NCI-H2081 (cell line): ENCODE measurements around the gene URGCP.
"Not testable (repeated sequence)": the region's sequence is repeated elsewhere in the genome, so short reads cannot be mapped to it uniquely, and the experiment has no call there.

ENCODE experiments used
- DNase-seq, 2 experiments: peaks; one replicate each; lab custom pipeline; 2025; lab: John Stamatoyannopoulos, UW

URGCP gene

GRCh38 chr7:43921423-43921822 is 15.0 kb upstream of the URGCP start:
- no peak for DNase-seq

DNA sequence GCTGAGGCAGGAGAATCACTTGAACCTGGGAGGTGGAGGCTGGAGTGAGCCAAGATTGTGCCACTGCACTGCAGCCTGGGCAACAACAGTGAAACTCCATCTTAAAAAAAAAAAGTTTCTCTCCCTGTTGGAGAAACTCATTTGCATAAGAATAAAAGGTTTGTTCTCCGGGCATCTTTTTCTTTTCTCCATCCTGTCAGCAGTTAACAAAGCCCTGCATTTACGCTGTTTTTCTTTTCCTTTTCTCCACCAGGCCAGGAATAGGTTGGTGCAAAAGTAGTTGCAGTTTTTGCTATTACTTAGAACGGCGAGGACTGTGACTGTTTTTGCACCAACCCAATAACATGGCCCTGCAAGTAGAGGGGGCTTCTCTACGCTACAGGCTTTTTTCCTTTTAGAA is 9.5 kb upstream of the URGCP start:
- no peak for DNase-seq

DNA sequence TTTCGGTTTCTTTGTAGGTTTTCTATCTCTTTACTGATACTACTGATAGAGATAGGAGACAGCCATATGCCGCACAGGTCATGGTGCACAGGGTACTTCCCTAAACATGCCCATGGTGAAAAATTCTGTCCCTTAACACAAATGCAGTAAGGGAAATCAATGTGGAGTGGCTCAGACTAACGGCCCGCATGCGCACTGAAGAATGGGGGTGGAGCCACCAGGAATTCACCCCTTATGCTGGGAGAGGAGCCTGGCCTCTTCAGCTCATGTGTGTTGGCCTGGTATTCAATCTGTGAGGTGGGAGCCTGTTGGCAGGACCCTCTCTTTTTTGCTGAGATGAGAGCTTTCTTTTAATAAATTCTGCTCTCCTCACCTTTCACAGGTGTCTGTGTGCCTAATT is 8.4 kb upstream of the URGCP start:
- DNase-seq = no peak

DNA sequence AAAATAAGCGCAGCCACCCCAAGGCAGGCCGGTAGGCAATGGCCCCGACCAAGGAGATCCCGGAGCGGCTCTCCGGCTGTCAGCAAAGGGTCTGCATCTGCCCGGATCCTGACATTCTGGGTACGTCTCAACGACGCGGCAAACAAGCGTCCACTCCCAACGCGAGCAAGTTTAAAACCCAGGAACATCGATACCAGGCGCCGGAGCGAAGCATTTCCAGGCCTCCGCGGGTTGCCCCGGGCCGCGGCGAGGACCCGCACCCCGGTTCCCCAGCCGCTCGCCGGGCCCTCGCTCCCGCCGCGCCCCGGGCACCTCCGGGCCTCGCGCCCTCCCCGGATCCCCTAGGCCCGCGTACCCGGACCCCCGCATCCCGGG is 453 bp downstream of the URGCP start:
- DNase-seq = peak in 1 of 2 experiments; percentile 21

- DNase-seq = peak in 1 of 2 experiments; percentile 38
These were observed 1.0 kb downstream of the URGCP start for GRCh38 chr7:43905209-43905946.

DNA sequence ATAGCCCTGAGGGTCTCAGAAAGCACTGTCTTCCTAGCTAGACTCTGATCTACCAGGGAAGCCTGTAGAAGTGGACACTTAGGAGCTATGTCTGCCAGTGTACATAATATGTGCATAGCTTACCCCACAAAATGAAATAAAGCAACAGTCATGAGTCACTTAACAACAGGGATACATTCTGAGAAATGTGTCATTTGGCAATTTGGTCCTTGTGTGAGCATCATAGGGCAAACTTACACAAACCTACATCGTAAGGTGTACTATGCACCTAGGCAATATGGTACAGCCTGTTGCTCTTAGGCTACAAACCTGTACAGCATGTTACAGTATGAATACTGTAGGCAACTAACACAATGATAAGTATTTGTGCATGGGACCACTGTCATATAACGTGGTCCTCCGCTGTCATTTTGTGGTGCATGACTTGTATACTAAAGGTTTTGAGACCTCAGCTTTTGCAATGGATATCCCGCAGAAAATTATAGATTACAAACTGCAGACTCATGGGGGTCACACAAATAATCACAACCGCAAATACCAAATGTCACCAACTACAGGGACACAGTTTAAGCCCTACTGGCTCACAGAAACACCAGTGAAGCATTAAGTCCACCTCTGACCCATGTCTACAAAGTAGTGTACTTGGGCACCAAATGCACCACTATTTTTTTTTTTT is 1.7 kb downstream of the URGCP start:
- DNase-seq = no peak

- no peak for DNase-seq
These were observed 3.8 kb downstream of the URGCP start for GRCh38 chr7:43902542-43903054.

GRCh38 chr7:43898571-43898970 is 7.8 kb downstream of the URGCP start:
- not testable (repeated sequence) for DNase-seq

GRCh38 chr7:43895847-43896415 is 10.5 kb downstream of the URGCP start:
- DNase-seq = no peak

DNA sequence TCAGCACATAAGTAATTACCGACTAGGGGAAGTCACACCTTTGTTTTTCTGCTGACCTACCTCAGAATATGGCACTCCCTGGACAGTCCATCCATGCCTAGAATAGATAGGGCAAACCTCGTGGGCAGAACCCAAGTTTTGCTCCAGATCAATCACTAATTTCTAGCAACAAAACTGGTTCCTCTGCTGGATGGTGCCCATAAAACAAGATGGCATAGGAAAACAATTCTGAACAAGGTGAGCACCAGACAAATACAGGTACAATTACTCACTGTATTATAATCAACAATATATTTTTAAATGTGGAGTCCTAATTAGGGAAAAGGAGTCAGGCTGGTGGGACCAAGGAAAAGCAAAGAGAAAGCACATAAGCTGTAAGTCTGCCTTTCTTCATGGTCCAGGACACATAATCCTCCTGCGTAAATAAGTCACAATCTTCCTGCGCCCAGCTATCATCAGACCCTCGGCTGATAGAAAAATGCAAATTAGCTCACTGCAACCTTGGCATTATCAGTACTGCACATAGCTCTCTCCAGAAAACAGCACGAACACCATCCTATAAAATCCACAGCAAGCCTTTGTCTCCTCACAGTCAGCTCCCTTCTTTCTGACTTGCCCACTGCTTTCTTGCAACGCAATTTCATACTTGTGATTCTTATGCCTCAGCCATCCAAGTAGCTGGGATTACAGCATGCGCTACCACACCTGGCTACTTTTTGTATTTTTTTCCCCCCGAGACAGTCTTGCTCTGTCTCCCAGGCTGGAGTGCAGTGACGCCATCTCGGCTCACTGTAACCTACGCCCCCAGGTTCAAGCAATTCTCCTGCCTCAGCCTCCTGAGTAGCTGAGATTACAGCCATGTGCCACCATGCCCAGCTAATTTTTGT is 15.1 kb downstream of the URGCP start:
- DNase-seq = no peak

DNA sequence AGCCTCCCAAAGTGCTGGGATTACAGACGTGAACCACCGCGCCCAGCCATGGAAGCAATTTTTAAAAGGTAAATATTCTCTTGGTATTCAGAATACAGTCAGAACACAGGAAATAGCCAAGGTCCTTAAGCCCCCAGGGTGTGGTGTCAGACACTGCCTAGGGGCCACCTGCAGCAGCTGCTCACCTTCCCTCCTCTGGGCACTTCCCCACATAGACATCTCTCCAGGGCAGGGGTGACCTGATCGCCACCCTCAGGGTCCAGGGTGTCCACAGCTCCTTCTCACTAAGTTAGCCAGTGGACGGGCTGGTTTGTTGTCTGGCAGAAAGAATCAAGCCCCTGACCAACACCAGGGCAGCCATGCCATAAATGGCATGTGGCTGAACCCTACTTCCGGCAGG is 15.9 kb downstream of the URGCP start:
- peak in 1 of 2 experiments; percentile 13 for DNase-seq

GRCh38 chr7:43888993-43889945 is 17.1 kb downstream of the URGCP start:
- no peak for DNase-seq

- no peak for DNase-seq
These were observed 21.8 kb downstream of the URGCP start for GRCh38 chr7:43884617-43885016.

DNA sequence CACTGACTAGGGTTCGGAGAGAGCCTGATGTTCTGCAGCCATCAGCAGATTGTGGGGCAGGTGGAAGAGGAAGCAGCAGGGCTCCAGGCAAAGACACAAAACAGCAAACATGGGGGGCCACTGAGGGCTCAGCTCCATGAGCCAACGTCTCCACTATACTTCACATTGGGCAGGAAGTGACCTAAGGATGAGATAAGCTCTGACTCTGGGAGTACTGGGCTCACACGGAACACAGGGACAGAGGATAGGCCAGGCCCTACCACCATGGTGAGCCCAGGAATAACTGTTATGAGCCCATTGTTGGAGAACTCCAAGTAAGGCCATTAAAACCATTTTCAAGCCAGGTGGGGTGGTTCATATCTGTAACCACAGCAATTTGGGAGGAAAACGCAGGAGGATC is 22.2 kb downstream of the URGCP start:
- no peak for DNase-seq

GRCh38 chr7:43880596-43880995 is 25.8 kb downstream of the URGCP start:
- no peak for DNase-seq

DNA sequence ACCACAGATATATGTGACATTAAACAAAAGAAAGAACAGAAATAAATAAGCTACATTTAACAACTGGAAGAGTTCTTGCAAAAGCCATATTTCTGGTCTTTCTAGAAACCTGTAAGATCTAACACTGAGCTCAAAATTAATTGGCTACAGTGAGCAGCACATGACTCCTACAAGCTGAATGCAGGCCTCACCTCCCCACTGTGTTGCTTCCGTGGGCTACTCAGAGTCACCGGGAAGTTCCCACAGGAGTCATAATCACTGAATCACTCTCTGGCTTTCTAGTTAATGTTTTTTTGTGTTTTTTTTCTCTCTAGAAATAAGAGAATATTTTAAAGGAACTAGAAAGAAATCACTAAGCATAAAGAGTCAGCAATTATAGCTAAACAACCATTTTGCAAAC is 26.9 kb downstream of the URGCP start:
- DNase-seq = no peak

DNA sequence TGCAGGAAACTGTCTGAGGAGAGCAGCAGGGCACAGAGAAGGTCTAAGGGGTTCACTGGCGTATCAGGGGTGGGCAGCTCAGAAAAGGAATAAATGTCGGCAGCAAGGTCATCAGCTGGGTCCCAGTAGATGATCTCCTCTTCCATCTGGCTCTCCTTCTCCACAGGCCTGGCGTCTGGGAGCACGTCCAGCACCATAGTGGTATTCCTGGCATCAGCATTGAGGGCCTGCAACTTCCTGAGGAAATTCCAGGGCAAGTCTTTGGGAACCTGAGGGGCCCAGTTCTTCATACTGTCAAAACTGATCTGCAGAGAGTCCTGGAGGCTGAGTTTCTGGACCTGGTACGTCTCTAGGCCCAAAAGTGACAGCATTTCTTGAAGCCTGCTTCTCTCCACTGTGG is 27.5 kb downstream of the URGCP start:
- DNase-seq = no peak

- DNase-seq = no peak
These were observed 28.2 kb downstream of the URGCP start for GRCh38 chr7:43877968-43878864.

DNA sequence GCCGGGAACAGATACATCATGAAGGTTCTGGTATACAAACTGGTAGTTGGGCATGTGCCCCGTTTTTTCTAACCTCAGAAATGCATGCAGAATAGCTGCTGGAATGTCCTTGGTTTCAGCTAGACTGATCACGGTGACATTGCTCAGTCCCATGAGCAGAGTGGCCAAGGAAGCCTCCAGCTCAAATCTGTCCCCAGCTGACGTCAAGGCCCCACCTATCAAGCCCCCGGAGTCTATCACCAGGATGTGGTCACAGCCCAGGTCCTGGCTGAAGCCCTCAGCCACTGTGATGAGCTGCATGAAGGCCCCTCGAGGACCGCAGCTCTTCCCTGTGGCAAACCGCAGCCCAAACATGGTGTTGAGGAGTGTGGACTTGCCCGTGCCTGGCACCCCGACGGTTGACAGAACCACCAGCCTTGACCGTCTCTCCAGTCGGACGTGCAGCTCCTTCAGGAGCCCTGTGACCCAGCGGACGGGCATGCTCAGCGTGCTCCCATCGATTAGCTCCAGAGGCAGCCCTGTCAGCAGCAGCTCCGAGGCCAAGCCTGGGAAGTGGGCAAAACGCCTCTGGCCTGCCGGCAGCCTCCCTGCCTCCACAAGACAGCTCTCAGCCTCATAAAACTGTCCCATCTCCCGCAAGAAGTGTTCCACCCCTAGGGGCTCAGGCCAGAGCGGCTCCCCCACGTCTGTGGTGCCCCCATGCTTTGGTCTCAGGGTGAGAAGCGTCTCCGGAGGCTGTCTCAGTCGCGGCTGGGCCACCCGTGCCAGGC is 29.2 kb downstream of the URGCP start:
- DNase-seq = no peak
